Hepatocyte (in vitro differentiated cells): Measurements from ENCODE around the gene ASTN2.

ENCODE experiments used
- EZH2 ChIP-seq: fragments of 200-600 bp; sonication (generic); IDR thresholded peaks from 2 replicates; pipeline ENCODE4 v1.6.1; 2016; ENCODE audit warnings: antibody characterized with exemption, mild to moderate bottlenecking, borderline replicate concordance
- EZH2phosphoT487 ChIP-seq: fragments of 200-600 bp; sonication (generic); IDR thresholded peaks from one replicate; pipeline ENCODE4 v1.6.1; 2018; ENCODE audit warnings: antibody characterized with exemption, mild to moderate bottlenecking, low read depth, moderate library complexity; ENCODE audit not compliant: unreplicated experiment, severe bottlenecking
- TF ChIP-seq, protein P1 (sequence below): fragments of 200-600 bp; sonication (generic); IDR thresholded peaks from 2 replicates; pipeline ENCODE4 v1.5.1; 2016; ENCODE audit warnings: antibody characterized with exemption, mild to moderate bottlenecking; ENCODE audit not compliant: poor library complexity

DNA sequence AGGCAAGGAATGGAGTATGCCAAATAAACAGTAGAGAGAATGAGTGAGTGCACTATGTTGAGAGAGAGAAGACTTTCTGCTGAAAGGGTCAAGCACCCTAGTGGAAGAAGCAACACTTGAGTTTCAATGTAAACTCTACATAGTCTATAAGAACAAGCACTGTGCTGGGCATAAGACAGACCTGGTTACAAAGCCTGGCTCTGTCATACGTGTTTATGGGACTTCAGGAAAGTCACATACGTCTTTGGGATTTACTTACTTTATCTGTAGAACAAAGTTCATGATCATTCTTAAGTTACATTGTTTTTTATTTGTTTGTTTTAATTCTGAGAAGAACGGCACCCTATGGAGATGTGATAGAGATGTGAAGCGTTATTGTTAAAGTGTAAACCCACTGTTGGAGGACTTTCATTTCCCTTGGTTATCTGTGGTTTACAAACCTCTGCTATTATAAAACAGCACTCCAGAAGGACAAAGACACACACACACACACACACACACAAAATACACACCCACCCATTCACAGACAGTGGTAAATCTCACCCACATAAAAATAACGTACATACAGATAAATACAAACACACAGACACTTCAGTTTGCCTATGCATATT, 798.4 kb downstream of the ASTN2 start:
- TF ChIP-seq, protein P1, sequence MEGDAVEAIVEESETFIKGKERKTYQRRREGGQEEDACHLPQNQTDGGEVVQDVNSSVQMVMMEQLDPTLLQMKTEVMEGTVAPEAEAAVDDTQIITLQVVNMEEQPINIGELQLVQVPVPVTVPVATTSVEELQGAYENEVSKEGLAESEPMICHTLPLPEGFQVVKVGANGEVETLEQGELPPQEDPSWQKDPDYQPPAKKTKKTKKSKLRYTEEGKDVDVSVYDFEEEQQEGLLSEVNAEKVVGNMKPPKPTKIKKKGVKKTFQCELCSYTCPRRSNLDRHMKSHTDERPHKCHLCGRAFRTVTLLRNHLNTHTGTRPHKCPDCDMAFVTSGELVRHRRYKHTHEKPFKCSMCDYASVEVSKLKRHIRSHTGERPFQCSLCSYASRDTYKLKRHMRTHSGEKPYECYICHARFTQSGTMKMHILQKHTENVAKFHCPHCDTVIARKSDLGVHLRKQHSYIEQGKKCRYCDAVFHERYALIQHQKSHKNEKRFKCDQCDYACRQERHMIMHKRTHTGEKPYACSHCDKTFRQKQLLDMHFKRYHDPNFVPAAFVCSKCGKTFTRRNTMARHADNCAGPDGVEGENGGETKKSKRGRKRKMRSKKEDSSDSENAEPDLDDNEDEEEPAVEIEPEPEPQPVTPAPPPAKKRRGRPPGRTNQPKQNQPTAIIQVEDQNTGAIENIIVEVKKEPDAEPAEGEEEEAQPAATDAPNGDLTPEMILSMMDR, result no peak
- no peak for TF ChIP-seq EZH2
- no peak for TF ChIP-seq EZH2phosphoT487
